H54 (cell line): ENCODE data around the gene SCN10A.

ENCODE experiments used
- DNase-seq: peaks from one replicate; pipeline ENCODE4 v3.0.0; 2011; ENCODE audit warnings: low spot score, mixed read lengths; ENCODE audit not compliant: insufficient read length
- FAIRE-seq: peaks from 3 replicates; lab custom pipeline; 2011; peaks lifted over from hg19 to GRCh38; lab: Jason Lieb, UNC
- POLR2A ChIP-seq: IDR thresholded peaks from 2 replicates; pipeline ENCODE4 v1.6.1; 2011; ENCODE audit warnings: low read depth, mild to moderate bottlenecking, low read length

Gene SCN10A

DNA sequence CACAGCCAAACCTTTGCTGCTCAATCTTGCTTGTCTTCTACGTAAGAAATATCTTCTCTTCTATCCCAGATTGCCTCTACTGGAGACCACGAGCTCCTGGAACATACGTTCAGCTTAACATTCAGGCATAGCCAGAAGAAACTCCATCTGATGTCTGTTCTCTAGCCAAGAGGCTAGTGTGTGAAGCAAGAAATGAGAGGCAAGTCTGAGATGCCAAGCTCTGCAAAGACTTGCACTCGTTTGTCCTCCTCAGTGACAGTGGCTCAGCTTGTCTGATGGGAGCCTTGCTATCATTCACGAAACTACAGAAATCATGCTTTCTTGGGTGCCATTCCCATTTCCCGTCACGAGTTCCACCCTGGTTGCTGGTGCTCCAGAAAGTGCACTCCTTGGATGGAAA is at the start of gene SCN10A:
Gene SCN10A (minus strand): TSS at position 192 of the 400 bp plus-strand sequence. CDS start 22,207 bp downstream, outside the sequence.
- no peak for FAIRE-seq
- no peak for DNase-seq
- no peak for TF ChIP-seq POLR2A

DNA sequence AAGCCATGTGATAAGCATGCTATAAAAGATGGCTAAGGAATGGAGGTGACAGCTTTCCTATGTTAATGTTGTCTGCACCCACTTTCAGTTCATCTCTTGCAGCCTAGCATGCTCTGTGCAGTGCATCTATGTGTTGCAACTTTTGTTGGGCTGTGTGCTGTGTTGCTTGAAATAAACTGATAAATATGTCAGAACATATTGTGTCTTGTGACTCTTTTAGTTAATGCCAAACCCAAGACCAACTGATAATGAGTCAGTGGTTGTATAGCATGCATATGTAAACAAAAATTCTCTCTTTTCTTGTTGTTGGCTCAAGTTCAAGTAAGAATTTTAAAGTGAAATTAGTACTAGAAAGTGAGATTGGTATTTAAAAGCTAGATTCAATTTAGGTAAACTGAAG is 37.0 kb upstream of the SCN10A start:
- no peak for DNase-seq

DNA sequence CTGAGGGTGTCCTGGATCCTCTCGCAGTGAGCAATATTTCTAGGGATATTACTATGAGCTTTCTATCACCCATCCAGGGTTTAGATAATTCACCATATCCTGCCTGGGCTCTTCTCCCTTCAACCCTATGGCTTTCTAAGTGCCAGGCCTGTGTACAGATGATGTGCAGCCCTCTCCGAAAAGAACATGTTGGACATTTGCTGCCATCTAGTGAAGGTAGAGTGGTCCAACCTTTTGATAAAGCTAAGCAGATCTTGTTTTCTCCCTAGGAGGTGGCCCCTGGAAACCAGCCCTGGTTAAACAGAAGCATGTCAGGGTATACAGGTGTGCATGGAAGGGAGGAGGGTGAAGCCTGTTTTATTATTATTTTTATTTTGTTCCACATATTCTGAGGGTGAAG is 27.9 kb upstream of the SCN10A start:
- no peak for TF ChIP-seq POLR2A
- FAIRE-seq (peak; percentile 80), DNase-seq (no peak)

More for the DNA sequence above, 37.0 kb upstream of the SCN10A start:
- no peak for FAIRE-seq
- TF ChIP-seq POLR2A, result no peak

DNA sequence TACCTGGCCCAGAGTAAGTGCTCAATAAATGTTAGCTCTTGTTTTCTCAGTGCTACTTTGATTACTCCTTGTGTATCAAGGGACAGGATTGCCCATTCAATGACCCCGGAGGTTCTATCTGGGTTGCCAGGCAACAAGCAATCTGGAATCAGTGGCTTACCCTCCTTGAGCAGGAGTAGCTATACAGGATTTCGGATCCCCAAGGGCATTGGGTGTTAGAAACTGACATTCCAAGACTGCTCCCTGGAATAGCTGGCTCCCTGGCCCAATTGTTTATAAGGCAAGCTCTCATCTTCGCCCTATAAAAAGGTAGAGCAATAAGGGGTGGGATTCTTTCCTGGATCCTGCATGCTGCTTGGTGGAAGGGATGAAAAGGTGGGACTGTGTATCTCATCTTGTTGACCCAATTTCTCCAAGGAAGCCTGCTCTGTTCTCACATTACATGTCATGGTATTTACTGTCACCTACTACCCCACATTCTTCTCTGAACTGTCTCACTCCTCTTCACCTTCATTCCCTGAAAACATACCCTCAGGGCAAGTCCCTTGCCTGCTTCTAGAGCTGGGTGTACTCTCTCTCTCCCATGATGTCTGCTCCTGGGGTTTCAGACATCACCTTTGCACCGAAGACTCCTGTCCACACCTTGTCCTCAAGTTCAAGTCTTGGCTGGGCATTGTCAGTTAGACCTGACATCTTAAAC is 26.4 kb upstream of the SCN10A start:
- FAIRE-seq, result no peak
- TF ChIP-seq POLR2A, result no peak
- no peak for DNase-seq

DNA sequence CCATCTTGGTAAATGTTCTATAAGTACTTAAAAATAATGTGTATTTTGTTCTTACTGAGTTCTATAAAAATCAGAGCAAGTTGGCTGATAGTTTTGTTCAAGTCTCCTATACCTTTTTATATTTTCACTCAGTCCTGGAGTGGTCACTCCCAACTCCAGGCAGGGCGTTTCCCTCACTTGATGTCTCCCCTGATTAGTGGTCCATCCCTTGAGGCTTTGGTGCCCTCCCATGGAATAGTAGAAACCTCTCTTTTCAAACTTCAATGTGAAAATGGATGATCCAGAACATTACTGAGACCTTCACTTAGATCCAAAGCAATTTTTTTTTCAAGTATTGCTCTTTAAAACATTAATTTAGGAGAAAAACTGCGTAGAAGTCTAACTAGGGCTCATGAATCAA is 25.0 kb upstream of the SCN10A start:
- no peak for DNase-seq
- no peak for FAIRE-seq
- no peak for TF ChIP-seq POLR2A

- FAIRE-seq (no peak), DNase-seq (no peak)
- TF ChIP-seq POLR2A, result no peak
Observed at GRCh38 chr3:38837358-38837757, 21.3 kb upstream of the SCN10A start.

DNA sequence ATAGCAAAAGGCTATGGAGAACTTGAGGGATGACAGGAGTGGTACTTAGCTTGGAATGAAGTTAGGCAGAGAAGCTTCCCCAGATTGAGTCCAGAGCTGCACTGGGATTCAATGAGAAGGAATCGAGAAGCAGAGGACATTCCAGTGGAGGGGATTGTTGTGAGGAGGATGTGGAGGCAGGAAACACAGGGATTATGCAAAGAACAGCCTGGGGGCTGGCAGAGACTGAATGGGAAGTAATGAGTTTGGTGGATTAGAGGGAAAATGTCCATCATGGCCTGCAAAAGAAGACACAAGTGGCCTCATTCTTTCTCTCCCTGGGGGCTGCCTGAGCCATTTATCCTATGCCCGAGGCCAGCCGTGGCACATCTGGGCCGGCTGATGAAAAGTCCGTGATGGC is 20.5 kb upstream of the SCN10A start:
- TF ChIP-seq POLR2A, result no peak
- DNase-seq (no peak), FAIRE-seq (no peak)

GRCh38 chr3:38835939-38836338 is 19.9 kb upstream of the SCN10A start:
- no peak for DNase-seq
- FAIRE-seq, result no peak
- TF ChIP-seq POLR2A, result no peak

GRCh38 chr3:38834717-38835116 is 18.7 kb upstream of the SCN10A start:
- no peak for TF ChIP-seq POLR2A
- DNase-seq (no peak), FAIRE-seq (no peak)

GRCh38 chr3:38834110-38834509 is 18.1 kb upstream of the SCN10A start:
- DNase-seq (peak; percentile 55), FAIRE-seq (peak; percentile 30)
- no peak for TF ChIP-seq POLR2A

DNA sequence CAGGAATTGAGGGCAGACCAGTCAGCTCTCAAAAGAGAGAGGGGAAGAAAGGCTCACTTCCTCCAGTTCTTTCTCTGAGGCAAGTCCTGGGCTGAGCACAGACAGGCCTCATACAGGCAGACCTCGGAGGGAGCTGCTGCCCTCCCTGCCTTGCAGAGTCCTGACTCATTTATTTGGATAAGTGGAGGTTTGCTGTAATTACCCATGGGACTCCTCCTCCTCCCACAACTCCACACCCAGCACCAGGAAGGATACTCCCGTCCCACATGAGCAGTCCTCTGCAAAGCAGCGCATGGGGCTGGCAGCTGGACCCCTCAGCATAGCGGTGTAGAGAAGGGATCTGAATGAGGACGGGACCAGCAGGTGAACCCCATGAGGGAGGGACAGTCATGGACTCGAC is 13.4 kb upstream of the SCN10A start:
- peak; percentile 44 for DNase-seq
- no peak for TF ChIP-seq POLR2A
- peak; percentile 23 for FAIRE-seq

- no peak for TF ChIP-seq POLR2A
- no peak for FAIRE-seq
- no peak for DNase-seq
Observed at GRCh38 chr3:38828681-38829080, 12.7 kb upstream of the SCN10A start.

GRCh38 chr3:38827791-38828190 is 11.8 kb upstream of the SCN10A start:
- TF ChIP-seq POLR2A, result no peak
- no peak for DNase-seq
- no peak for FAIRE-seq

DNA sequence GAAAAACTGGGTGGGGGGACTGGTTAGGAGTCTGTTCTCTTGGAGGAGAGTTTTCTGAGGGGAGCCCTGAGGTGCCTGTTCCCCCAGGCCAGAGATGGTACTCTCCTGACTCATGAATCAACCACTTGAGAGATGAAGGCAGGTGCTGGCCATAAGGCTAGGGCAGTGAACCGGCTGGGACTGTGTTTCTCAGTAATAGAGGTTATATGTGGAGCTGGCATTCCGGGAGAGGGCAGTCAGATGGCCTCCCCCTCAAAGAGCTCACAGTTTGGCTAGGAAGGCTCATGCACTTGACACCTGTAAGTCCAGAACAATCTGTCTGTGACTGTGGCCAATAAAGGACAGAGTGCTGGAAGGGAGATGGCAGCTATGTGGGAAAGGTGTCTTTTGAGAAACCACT is 10.0 kb upstream of the SCN10A start:
- FAIRE-seq, result no peak
- no peak for DNase-seq

DNA sequence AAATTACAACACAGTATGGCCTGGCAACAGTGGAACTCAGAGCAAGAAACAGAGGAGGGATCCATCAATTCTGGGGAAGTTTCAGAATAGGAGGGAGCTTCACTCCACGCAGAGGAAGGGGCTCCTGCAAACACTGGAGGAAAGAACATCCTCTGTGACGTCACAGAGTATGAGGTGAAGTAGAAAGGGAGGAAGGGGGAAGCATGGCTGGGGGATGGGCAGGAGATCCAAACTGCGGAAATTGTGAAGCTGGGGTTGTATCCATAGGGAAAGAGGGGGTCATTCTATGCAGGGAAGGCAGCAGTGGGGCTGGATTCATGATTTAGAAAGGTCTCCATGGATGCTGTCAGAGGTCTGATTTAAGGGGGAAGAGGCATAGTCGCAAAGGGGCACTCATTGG is 8.3 kb upstream of the SCN10A start:
- DNase-seq, result no peak
- FAIRE-seq, result no peak
- TF ChIP-seq POLR2A, result no peak

More for the DNA sequence above, 10.0 kb upstream of the SCN10A start:
- TF ChIP-seq POLR2A, result no peak
